HL-60/S4 treated with retinoic acid at 250 ng/mL for 4 days and 3 days (cell line): Measurements from ENCODE around the gene PLCG1.

Experiments
- in situ Hi-C: fragments of 300-500 bp; cut with MboI; formaldehyde crosslinking; loops from 2 replicates; pipeline ENCODE4 v1.7.0; 2022; ENCODE audit warnings: low sequenced_read_pairs

PLCG1 gene

GRCh38 chr20:41174782-41175181 lies 37.4 kb downstream of the PLCG1 start:
- in situ Hi-C loops, result loop anchor here (25.0 kb wide), 1 partner anchor 163 kb away; the partner anchor contains the start of gene LPIN3

- in situ Hi-C loops, result no loop called here
Observed at GRCh38 chr20:41175201-41175651, 37.9 kb downstream of the PLCG1 start.

GRCh38 chr20:41175727-41176330 lies 38.5 kb downstream of the PLCG1 start:
- in situ Hi-C loops, result no loop called here

- in situ Hi-C loops, result no loop called here
Observed at GRCh38 chr20:41176711-41177552, 39.6 kb downstream of the PLCG1 start.

GRCh38 chr20:41177636-41178035 lies 40.3 kb downstream of the PLCG1 start:
- in situ Hi-C loops, result no loop called here

- in situ Hi-C loops, result no loop called here
Observed at GRCh38 chr20:41178495-41178894, 41.2 kb downstream of the PLCG1 start.

GRCh38 chr20:41178904-41179432 lies 41.6 kb downstream of the PLCG1 start:
- in situ Hi-C loops, result no loop called here

GRCh38 chr20:41179961-41180360 lies 42.6 kb downstream of the PLCG1 start:
- in situ Hi-C loops, result no loop called here

GRCh38 chr20:41180599-41181333 lies 43.4 kb downstream of the PLCG1 start:
- in situ Hi-C loops, result no loop called here

- in situ Hi-C loops, result no loop called here
Observed at GRCh38 chr20:41181567-41181966, 44.2 kb downstream of the PLCG1 start.

GRCh38 chr20:41182296-41183212 lies 45.2 kb downstream of the PLCG1 start:
- in situ Hi-C loops, result no loop called here

- in situ Hi-C loops, result no loop called here
Observed at GRCh38 chr20:41183391-41183790, 46.0 kb downstream of the PLCG1 start.

- in situ Hi-C loops, result no loop called here
Observed at GRCh38 chr20:41183831-41184230, 46.5 kb downstream of the PLCG1 start.

- in situ Hi-C loops, result no loop called here
Observed at GRCh38 chr20:41185013-41185757, 47.8 kb downstream of the PLCG1 start.

- in situ Hi-C loops, result no loop called here
Observed at GRCh38 chr20:41187668-41188067, 50.3 kb downstream of the PLCG1 start.

- in situ Hi-C loops, result no loop called here
Observed at GRCh38 chr20:41191562-41192500, 54.5 kb downstream of the PLCG1 start.

GRCh38 chr20:41192575-41192974 lies 55.2 kb downstream of the PLCG1 start:
- in situ Hi-C loops, result no loop called here

- in situ Hi-C loops, result no loop called here
Observed at GRCh38 chr20:41196653-41197225, 59.4 kb downstream of the PLCG1 start.
